MV-4-11 (cell line): ENCODE results near the gene ADGRA3.
A peak's percentile ranks its signal among the peaks of the same experiment; 100 is the strongest.
"Not testable (repeated sequence)": the region's sequence is repeated elsewhere in the genome, so short reads cannot be mapped to it uniquely, and the experiment has no call there.

Experiments used
- DNase-seq: peaks from one replicate; lab custom pipeline; 2025; lab: John Stamatoyannopoulos, UW

ADGRA3 gene

GRCh38 chr4:22480675-22481327 lies 35.1 kb downstream of the ADGRA3 start:
- no peak for DNase-seq

GRCh38 chr4:22478426-22478825 lies 37.4 kb downstream of the ADGRA3 start:
- no peak for DNase-seq

- no peak for DNase-seq
Observed at GRCh38 chr4:22477813-22478182, 38.1 kb downstream of the ADGRA3 start.

- peak; percentile 35 for DNase-seq
Observed at GRCh38 chr4:22477136-22477812, 38.6 kb downstream of the ADGRA3 start.

GRCh38 chr4:22476011-22476410 lies 39.9 kb downstream of the ADGRA3 start:
- no peak for DNase-seq

GRCh38 chr4:22475311-22475646 lies 40.6 kb downstream of the ADGRA3 start:
- not testable (repeated sequence) for DNase-seq

GRCh38 chr4:22474636-22475310 lies 41.1 kb downstream of the ADGRA3 start:
- DNase-seq: no peak

GRCh38 chr4:22473268-22473667 lies 42.6 kb downstream of the ADGRA3 start:
- DNase-seq: peak; percentile 43

- DNase-seq: no peak
Observed at GRCh38 chr4:22471999-22472461, 43.8 kb downstream of the ADGRA3 start.

- DNase-seq: no peak
Observed at GRCh38 chr4:22471419-22471818, 44.4 kb downstream of the ADGRA3 start.

GRCh38 chr4:22466581-22466980 lies 49.3 kb downstream of the ADGRA3 start:
- DNase-seq: no peak

GRCh38 chr4:22465996-22466395 lies 49.9 kb downstream of the ADGRA3 start:
- no peak for DNase-seq

- no peak for DNase-seq
Observed at GRCh38 chr4:22465349-22465748, 50.5 kb downstream of the ADGRA3 start.

GRCh38 chr4:22463179-22463578 lies 52.7 kb downstream of the ADGRA3 start:
- DNase-seq: no peak

GRCh38 chr4:22462688-22463087 lies 53.2 kb downstream of the ADGRA3 start:
- DNase-seq: peak; percentile 85

- DNase-seq: no peak
Observed at GRCh38 chr4:22460266-22460665, 55.6 kb downstream of the ADGRA3 start.

- no peak for DNase-seq
Observed at GRCh38 chr4:22458098-22458497, 57.8 kb downstream of the ADGRA3 start.

- no peak for DNase-seq
Observed at GRCh38 chr4:22457348-22457747, 58.5 kb downstream of the ADGRA3 start.

GRCh38 chr4:22456291-22456690 lies 59.6 kb downstream of the ADGRA3 start:
- no peak for DNase-seq

GRCh38 chr4:22454955-22455354 lies 60.9 kb downstream of the ADGRA3 start:
- no peak for DNase-seq

- DNase-seq: no peak
Observed at GRCh38 chr4:22454216-22454838, 61.5 kb downstream of the ADGRA3 start.

- DNase-seq: no peak
Observed at GRCh38 chr4:22444813-22445212, 71.1 kb downstream of the ADGRA3 start.

- DNase-seq: no peak
Observed at GRCh38 chr4:22442956-22443355, 72.9 kb downstream of the ADGRA3 start.
